VCaP (cell line): ENCODE data around the gene PNPLA7.
"Not testable (repeated sequence)": the region's sequence is repeated elsewhere in the genome, so short reads cannot be mapped to it uniquely, and the experiment has no call there.

Experiments
- H3K27ac ChIP-seq: fragments of 450-650 bp; 2 replicates; pipeline ENCODE4 v1.5.1; 2017
- CTCF ChIP-seq: fragments of 450-650 bp; conservative IDR thresholded peaks from 2 replicates; pipeline ENCODE4 v1.5.1; 2017; ENCODE audit warnings: mild to moderate bottlenecking, moderate library complexity

PNPLA7 gene

GRCh38 chr9:137575364-137575715, 25.1 kb upstream of the PNPLA7 start:
- no peak overlapping the region; the same call in 1 of the 2 replicates for H3K27ac ChIP-seq
- TF ChIP-seq CTCF: no peak

DNA sequence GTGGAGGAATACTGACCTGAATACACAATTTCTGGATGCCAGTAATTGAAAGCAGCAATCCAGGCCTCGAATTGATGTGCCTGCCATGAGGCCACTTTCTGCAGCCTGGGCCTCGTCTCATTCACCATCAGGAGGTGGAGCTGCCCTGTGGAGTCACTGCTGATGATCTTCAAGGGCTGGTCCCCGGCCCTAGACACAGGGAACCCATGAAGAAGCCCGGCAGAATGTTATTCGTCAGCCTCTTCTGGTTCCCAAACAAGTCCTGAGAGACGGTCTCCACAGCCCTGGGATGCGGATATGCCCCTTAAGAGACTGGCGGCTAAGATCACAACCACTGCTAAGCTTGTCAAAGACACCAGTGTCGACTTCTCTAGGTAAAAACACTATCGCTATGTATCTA, 24.0 kb upstream of the PNPLA7 start:
- no peak overlapping the region for H3K27ac ChIP-seq
- TF ChIP-seq CTCF: no peak

- TF ChIP-seq CTCF: no peak
- H3K27ac ChIP-seq: no peak overlapping the region
Measured at GRCh38 chr9:137570566-137570965, 20.4 kb upstream of the PNPLA7 start.

DNA sequence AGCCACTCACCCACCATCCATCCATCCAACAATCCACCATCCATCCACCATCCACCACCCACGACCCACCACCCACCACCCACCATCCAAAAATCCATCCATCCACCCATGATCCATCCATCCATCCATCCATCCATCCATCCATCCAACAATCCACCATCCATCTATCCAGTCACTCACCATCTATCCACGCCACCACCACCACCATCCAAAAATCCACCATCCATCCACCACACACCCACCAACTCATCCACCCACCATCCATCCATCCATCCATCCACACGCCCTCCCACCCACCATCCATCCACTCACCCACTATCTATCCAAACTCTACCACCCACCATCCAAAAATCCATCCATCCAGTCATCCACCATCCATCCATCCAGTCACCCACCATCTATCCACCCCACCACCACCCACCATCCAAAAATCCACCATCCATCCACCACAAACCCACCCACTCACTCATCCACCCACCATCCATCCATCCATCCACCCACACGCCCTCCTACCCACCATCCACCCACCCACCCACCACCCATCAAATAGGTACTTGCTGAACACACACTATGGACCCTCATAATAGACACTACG, 19.5 kb upstream of the PNPLA7 start:
- no peak overlapping the region for H3K27ac ChIP-seq
- TF ChIP-seq CTCF: no peak

- not testable (repeated sequence) for H3K27ac ChIP-seq
Measured at GRCh38 chr9:137568445-137568844, 18.2 kb upstream of the PNPLA7 start.

DNA sequence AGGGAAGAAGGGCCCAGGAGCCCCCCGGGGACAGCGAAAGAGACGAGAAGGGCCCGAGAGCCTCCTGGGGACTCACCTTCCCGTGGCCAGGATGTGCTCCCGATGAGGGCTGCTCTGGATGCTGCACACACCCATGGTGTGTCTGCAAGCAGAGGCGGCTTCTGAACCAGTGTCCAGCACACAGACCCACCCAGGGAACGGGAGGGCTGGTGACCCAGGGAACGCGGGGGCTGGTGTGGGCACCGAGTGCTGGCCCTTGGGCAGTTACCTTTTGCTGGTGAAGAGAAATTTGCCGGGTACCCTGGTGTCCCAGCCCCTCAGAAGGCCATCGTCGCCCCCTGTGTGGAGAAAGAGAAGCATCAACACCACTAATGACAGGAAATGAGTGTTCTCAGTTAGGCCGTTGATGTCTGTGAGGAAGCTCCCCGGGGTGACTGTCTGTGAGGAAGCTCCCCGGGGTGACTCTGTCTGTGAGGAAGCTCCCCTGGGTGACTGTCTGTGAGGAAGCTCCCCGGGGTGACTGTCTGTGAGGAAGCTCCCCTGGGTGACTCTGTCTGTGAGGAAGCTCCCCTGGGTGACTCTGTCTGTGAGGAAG, 14.7 kb upstream of the PNPLA7 start:
- no peak for TF ChIP-seq CTCF

DNA sequence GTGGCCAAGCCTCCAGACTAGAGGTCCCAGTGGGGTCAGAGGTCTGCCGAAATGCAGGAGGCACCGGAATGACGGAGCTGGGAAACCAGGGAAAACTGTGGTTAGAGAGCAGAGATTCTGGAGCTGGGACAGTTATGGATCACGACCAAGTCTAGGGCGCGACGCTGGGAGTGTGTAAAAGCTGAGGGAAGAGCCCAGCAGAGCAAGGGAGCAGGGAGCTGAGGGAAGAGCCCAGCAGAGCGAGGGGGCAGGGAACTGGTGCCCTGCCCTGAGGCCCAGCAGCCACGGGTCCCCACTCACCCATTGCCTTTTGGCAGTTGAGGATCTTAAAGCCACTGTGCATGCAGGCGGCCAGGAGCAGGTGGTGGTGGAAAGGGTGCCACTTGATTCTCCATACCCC, 13.9 kb upstream of the PNPLA7 start:
- TF ChIP-seq CTCF: no peak
- H3K27ac ChIP-seq: no peak overlapping the region

More for the DNA sequence above, 14.7 kb upstream of the PNPLA7 start:
- H3K27ac ChIP-seq: no peak overlapping the region

- TF ChIP-seq CTCF: no peak
- H3K27ac ChIP-seq: no peak overlapping the region
Measured at GRCh38 chr9:137558127-137558526, 7.9 kb upstream of the PNPLA7 start.
